OCI-LY3 (cell line): ENCODE results near the gene HLA-DMB.

Experiments used
- CTCF ChIP-seq: fragments of 200-600, 300-600 bp; sonication (generic); IDR thresholded peaks from 2 replicates; pipeline ENCODE4 v1.5.1; 2014; ENCODE audit warnings: antibody characterized with exemption, low read length, low read depth
- EZH2phosphoT487 ChIP-seq: fragments of 200-600 bp; shearing (Covaris generic); IDR thresholded peaks from 2 replicates; pipeline ENCODE4 v1.6.1; 2018; ENCODE audit warnings: antibody characterized with exemption, mixed run types, low read depth

- TF ChIP-seq CTCF = no peak
- TF ChIP-seq EZH2phosphoT487 = no peak
Measured at GRCh38 chr6:32971242-32971580, 30.4 kb upstream of the HLA-DMB start.
